ENCODE measurements around the gene GNB1L. TPM values are rescaled to one million over a fixed set of nuclear protein-coding genes. Genes with fewer than 3 reads are reported as not detected.

Gene GNB1L
- total RNA-seq, 4 donors from 2014 or later, result 4.8 to 8.7 (median 7.4) TPM

DNA sequence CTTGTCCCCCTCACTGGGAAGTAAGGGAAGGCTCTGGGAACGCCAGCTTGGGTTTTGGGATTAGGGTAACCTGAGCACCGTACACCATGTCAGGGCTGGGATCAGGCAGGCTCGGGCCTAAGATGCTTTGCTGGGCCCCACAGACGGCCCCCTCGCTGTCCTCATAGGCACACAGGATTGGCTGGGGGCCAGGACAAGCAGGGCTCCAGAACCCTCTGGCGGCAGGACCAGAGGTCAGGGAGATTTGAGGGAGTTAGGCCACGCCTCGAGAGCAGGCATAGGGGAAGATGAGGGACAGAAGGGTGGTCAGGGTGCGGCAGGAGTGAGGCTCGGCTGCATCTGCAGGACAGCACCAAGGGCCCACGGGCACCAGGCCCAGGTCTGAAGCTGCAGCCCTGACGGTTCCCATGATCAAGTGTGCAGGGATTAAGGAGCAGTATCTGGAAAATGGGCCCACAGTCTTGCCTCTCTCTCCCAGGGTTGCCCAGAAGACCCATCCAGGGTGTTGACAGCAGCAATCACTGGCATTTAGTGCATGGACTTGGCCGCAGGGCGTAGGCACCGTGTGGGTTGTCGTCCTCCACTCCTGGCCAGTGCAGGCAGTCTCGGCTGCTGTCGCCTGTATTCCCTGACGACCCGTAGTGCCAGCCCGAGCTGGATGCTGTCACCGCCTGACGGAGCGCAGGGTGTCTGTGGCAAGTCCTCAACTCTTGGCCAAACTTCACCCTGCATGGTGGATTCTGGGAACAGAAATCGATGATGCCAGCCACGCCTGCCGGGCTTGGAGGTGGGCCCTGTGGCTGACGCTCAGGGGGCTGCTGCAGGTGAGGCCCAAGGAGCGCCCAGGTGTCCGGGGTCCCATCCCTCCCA, 15.7 kb upstream of the GNB1L start:
- WGBS, 2 donors (ENCODE audit: low coverage in 1 of 2), result 89 to 94% methylated on average over 7 to 10 of the region's 30 CpGs
- H3K4me1 ChIP-seq, result no peaks in the 10 kb centered on the region
- ATAC-seq, result no peak
- H3K4me3 ChIP-seq, result no peak overlapping the region
- no peaks in the 10 kb centered on the region for H3K9me3 ChIP-seq
- H3K27me3 ChIP-seq, result no peaks in the 10 kb centered on the region
- TF ChIP-seq, protein P1, sequence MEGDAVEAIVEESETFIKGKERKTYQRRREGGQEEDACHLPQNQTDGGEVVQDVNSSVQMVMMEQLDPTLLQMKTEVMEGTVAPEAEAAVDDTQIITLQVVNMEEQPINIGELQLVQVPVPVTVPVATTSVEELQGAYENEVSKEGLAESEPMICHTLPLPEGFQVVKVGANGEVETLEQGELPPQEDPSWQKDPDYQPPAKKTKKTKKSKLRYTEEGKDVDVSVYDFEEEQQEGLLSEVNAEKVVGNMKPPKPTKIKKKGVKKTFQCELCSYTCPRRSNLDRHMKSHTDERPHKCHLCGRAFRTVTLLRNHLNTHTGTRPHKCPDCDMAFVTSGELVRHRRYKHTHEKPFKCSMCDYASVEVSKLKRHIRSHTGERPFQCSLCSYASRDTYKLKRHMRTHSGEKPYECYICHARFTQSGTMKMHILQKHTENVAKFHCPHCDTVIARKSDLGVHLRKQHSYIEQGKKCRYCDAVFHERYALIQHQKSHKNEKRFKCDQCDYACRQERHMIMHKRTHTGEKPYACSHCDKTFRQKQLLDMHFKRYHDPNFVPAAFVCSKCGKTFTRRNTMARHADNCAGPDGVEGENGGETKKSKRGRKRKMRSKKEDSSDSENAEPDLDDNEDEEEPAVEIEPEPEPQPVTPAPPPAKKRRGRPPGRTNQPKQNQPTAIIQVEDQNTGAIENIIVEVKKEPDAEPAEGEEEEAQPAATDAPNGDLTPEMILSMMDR (IDR thresholded peaks at IDR 0.05), result no peak
- TF ChIP-seq POLR2A (IDR thresholded peaks at IDR 0.05) (no peak), EP300 (IDR thresholded peaks at IDR 0.05) (no peak), POLR2AphosphoS5 (IDR thresholded peaks at IDR 0.05) (no peak)
- H3K27ac ChIP-seq, result no peak overlapping the region
- H3K36me3 ChIP-seq, result peaks cover 0 to 11% of the 10 kb centered on the region in 2 donors

DNA sequence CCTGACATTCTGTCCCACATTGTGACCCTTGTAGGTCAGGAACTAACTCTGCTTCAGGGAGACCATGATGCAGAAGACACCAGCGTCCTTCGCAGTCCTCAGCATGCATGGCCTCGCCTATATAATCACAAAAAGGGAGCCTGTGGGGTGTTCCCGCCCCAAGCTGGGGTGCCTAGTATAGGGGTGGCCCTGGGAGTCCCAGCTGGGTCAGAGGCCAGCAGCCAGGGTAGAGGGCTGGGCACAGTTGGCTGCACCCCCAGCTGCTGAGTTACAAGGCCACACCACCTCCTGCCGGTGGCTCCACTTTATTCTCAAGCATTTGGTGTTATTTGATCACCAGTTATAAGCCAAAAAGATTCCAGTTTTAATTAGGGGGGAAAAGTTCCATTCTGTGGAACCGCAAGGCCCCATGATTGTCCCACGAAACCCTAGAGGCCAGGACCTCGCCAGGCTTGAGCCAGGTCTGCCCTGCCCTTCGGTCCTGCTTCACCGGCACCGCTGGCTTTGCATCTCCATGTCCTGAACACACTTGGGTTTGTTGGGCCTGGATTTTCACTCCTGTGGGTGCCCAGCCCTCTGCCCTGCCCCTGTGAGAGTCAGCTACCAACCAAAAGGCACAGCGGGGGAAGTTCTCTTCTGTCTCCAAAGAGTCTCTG, 15.0 kb upstream of the GNB1L start:
- Histone ChIP-seq H3K9me3 (no peaks in the 10 kb centered on the region), H3K36me3 (peaks cover 0 to 3% of the 10 kb centered on the region in 2 donors), H3K27me3 (no peaks in the 10 kb centered on the region), H3K4me3 (no peak overlapping the region), H3K27ac (no peak overlapping the region), H3K4me1 (no peaks in the 10 kb centered on the region)
- WGBS, 2 donors (ENCODE audit: low coverage in 1 of 2), result 98% methylated on average over 6 of the region's 12 CpGs; no CpG with 5 or more reads in 1 of the 2 donors
- no peak for ATAC-seq
- no peak for TF ChIP-seq POLR2A (IDR thresholded peaks at IDR 0.05)

DNA sequence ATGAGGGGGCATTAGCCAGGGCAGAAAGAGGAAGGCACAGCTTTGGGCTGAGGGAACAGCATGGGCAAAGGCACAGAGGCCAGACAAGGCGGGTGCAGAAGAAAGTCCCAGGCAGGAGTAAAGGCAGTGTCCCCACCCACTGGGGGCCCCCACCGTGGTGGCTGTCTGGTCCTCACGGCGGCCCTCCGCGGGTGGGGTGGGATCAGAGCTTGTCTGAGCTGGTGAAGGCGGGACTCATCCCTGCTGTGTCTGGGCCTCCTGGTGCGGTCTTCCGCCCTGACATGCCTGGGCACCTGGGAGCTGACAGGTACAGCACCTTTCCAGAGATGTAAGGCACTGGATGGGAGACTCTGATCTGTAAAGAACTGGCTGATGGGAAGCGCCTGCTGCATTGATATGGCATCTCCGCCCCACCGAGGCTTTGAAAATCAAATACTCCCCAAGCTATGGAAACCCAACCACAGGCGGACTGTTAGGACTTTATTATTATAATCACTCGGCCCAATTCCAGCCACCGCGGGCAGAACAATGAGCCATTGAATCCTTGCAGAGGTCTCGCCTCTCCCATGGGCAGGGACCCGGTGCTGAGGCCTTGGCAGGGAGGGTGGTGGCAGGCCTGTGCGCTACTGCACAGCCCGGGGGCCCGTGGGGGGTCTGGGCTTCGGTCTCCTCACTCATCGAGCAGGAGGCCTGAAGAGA, 14.2 kb upstream of the GNB1L start:
- TF ChIP-seq POLR2AphosphoS5 (IDR thresholded peaks at IDR 0.05) (no peak), POLR2A (IDR thresholded peaks at IDR 0.05) (no peak)
- TF ChIP-seq, protein P1 (IDR thresholded peaks at IDR 0.05), result no peak
- Histone ChIP-seq H3K4me3 (no peak overlapping the region), H3K36me3 (no peaks in the 10 kb centered on the region), H3K4me1 (no peaks in the 10 kb centered on the region), H3K9me3 (no peaks in the 10 kb centered on the region), H3K27ac (no peak overlapping the region), H3K27me3 (no peaks in the 10 kb centered on the region)
- no peak for ATAC-seq
- WGBS, 2 donors (ENCODE audit: low coverage in 1 of 2), result 89 to 100% methylated on average over 1 to 4 of the region's 23 CpGs

DNA sequence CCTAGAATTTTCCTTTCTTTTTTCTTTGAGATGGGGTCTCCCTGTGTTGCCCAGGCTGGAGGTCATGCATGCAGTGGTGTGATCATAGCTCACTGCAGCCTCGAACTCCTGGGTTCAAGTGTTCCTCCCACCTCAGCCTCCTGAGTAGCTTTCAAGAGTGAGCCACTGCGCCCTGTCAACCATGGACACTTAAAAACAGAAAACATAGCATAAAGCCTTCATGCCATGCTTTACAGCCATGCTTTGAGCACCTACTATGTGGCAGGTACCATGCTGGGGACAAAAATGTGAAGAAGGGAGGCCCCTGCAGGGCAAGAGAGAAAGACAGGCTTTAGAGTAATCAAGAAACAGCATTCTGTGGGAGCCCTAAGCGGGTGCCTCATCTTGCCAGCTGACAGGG, 13.7 kb upstream of the GNB1L start:
- WGBS, 2 donors (ENCODE audit: low coverage in 1 of 2), result 77% methylated on average over 2 of the region's 3 CpGs; no CpG with 5 or more reads in 1 of the 2 donors
- no peak overlapping the region for H3K4me3 ChIP-seq
- H3K9me3 ChIP-seq, result no peaks in the 10 kb centered on the region
- no peaks in the 10 kb centered on the region for H3K27me3 ChIP-seq
- no peak for TF ChIP-seq POLR2A (IDR thresholded peaks at IDR 0.05)
- TF ChIP-seq EP300 (IDR thresholded peaks at IDR 0.05), result no peak
- TF ChIP-seq, protein P1 (IDR thresholded peaks at IDR 0.05), result no peak
- no peak for TF ChIP-seq POLR2AphosphoS5 (IDR thresholded peaks at IDR 0.05)
- ATAC-seq, result no peak
- H3K27ac ChIP-seq, result no peak overlapping the region
- H3K36me3 ChIP-seq, result no peaks in the 10 kb centered on the region
- H3K4me1 ChIP-seq, result no peaks in the 10 kb centered on the region

DNA sequence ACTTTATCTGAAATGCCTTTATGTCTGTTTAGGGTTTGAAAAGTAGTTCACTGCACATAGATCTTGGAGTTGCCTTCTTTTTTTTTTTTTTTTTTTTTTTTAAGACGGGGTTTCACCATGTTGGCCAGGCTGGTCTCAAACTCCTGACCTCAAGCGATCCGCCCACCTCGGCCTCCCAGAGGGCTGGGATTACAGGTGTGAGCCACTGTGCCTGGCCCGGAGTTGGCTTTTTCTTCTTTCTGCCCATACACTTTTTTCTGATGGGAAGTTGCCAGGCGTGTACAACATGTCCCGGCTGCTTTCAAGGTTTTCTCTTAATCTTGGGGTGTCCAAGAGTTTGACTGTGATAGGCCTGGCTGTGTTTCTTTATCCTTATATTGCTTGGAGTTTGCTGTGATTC, 12.9 kb upstream of the GNB1L start:
- H3K9me3 ChIP-seq, result no peaks in the 10 kb centered on the region
- H3K27ac ChIP-seq, result no peak overlapping the region
- ATAC-seq, result no peak
- 83 to 84% methylated on average over 1 to 3 of the region's 7 CpGs for WGBS, 2 donors (ENCODE audit: low coverage in 1 of 2)
- no peaks in the 10 kb centered on the region for H3K4me1 ChIP-seq
- H3K36me3 ChIP-seq, result no peaks in the 10 kb centered on the region
- no peaks in the 10 kb centered on the region for H3K27me3 ChIP-seq
- no peak for TF ChIP-seq EP300 (IDR thresholded peaks at IDR 0.05)
- TF ChIP-seq, protein P1 (IDR thresholded peaks at IDR 0.05), result no peak
- no peak for TF ChIP-seq POLR2A (IDR thresholded peaks at IDR 0.05)
- H3K4me3 ChIP-seq, result no peak overlapping the region

Data from gastroesophageal sphincter (tissue), 4 donors.